Activated B cell treated with CpG ODN at 0.5 μM for 24 hours (primary cell): ENCODE results near the gene DLG2. TPM values are rescaled to one million over a fixed set of nuclear protein-coding genes. Genes with fewer than 3 reads are reported as not detected.

Source experiments
- ATAC-seq: fragments of 200-7000 bp; cut with Tn5 transposase; one replicate; pipeline ENCODE4 v1.10.0; 2021; ENCODE audit warnings: low read depth, mild to moderate bottlenecking, moderate library complexity
- CTCF ChIA-PET: fragments of 350-600 bp; sonication (Branson Sonifier 250); formaldehyde crosslinking; loops from one replicate; lab custom pipeline; 2021; ENCODE audit warnings: antibody characterized with exemption; lab: Charles Lee
- POLR2A ChIA-PET: fragments of 350-600 bp; sonication (Branson Sonifier 250); formaldehyde crosslinking; loops from one replicate; lab custom pipeline; 2021; ENCODE audit warnings: antibody characterized with exemption; lab: Charles Lee
- DNase-seq: peaks from one replicate; pipeline ENCODE4 v3.0.0; 2022
- H3K27ac Mint-ChIP-seq: one replicate; pipeline ENCODE4 v1.8.0; 2020; ENCODE audit warnings: mixed read lengths
- H3K27me3 Mint-ChIP-seq: one replicate; pipeline ENCODE4 v1.8.0; 2021; ENCODE audit warnings: mixed read lengths
- H3K36me3 Mint-ChIP-seq: one replicate; pipeline ENCODE4 v1.8.0; 2021; ENCODE audit warnings: low read depth, mixed read lengths
- H3K4me1 Mint-ChIP-seq: one replicate; pipeline ENCODE4 v1.8.0; 2021; ENCODE audit warnings: mixed read lengths
- H3K4me3 Mint-ChIP-seq: one replicate; pipeline ENCODE4 v1.8.0; 2020; ENCODE audit warnings: mild to moderate bottlenecking, mixed read lengths
- H3K9me3 Mint-ChIP-seq: one replicate; pipeline ENCODE4 v1.8.0; 2020; ENCODE audit warnings: mixed read lengths
- CTCF ChIP-seq: fragments of 200-600 bp; IDR thresholded peaks from one replicate; pipeline ENCODE4 v1.8.0; 2022; ENCODE audit warnings: antibody characterized with exemption, mild to moderate bottlenecking
- intact Hi-C: fragments of 100-400 bp; cut with micrococcal nuclease; formaldehyde crosslinking; loops from one replicate; pipeline ENCODE4 v1.15.1; 2024
- total RNA-seq: library from RNA; stranded (reverse); gene quantifications from 2 replicates; pipeline ENCODE4 v1.2.3, GENCODE V29; 2022

DLG2 gene
- total RNA-seq, 1 donor from 2014 or later: 2.7 TPM

GRCh38 chr11:84188521-84188920 lies 1438.6 kb downstream of the DLG2 start:
- Mint-ChIP-seq H3K4me1 (no peaks in the 10 kb centered on the region), H3K27ac (no peak overlapping the region), H3K36me3 (no peaks in the 10 kb centered on the region), H3K9me3 (no peaks in the 10 kb centered on the region), H3K27me3 (peaks cover 2% of the 10 kb centered on the region), H3K4me3 (no peak overlapping the region)
- intact Hi-C loops: no loop called here
- ChIA-PET CTCF (no interaction called here), POLR2A (no interaction called here)
- ATAC-seq (no peak), DNase-seq (no peak)
- no peak for TF ChIP-seq CTCF

- H3K4me3 Mint-ChIP-seq: no peak overlapping the region
- POLR2A ChIA-PET: no interaction called here
- no peak for TF ChIP-seq CTCF
- ATAC-seq (no peak), DNase-seq (no peak)
- H3K4me1 Mint-ChIP-seq: no peaks in the 10 kb centered on the region
- no peaks in the 10 kb centered on the region for H3K36me3 Mint-ChIP-seq
- CTCF ChIA-PET: no interaction called here
- H3K27me3 Mint-ChIP-seq: no peaks in the 10 kb centered on the region
- no peak overlapping the region for H3K27ac Mint-ChIP-seq
- peaks cover 3% of the 10 kb centered on the region for H3K9me3 Mint-ChIP-seq
- intact Hi-C loops: no loop called here
Observed at GRCh38 chr11:84173078-84173477, 1454.1 kb downstream of the DLG2 start.

- DNase-seq (no peak), ATAC-seq (no peak)
- Mint-ChIP-seq H3K27me3 (no peaks in the 10 kb centered on the region), H3K9me3 (peaks cover 2% of the 10 kb centered on the region), H3K36me3 (no peaks in the 10 kb centered on the region), H3K4me1 (no peaks in the 10 kb centered on the region), H3K27ac (no peak overlapping the region), H3K4me3 (no peak overlapping the region)
- CTCF ChIA-PET: no interaction called here
- no peak for TF ChIP-seq CTCF
- intact Hi-C loops: no loop called here
- POLR2A ChIA-PET: no interaction called here
Observed at GRCh38 chr11:84165139-84165538, 1462.0 kb downstream of the DLG2 start.

- ChIA-PET POLR2A (no interaction called here), CTCF (no interaction called here)
- ATAC-seq (no peak), DNase-seq (no peak)
- Mint-ChIP-seq H3K4me1 (no peaks in the 10 kb centered on the region), H3K4me3 (no peak overlapping the region), H3K27ac (no peak overlapping the region), H3K27me3 (no peaks in the 10 kb centered on the region), H3K9me3 (peaks cover 2% of the 10 kb centered on the region), H3K36me3 (no peaks in the 10 kb centered on the region)
- intact Hi-C loops: no loop called here
- no peak for TF ChIP-seq CTCF
Observed at GRCh38 chr11:84164728-84165127, 1462.4 kb downstream of the DLG2 start.

GRCh38 chr11:84163116-84163515 lies 1464.0 kb downstream of the DLG2 start:
- CTCF ChIA-PET: no interaction called here
- DNase-seq: no peak
- intact Hi-C loops: no loop called here

More at GRCh38 chr11:84163116-84163515, 1464.0 kb downstream of the DLG2 start:
- Mint-ChIP-seq H3K9me3 (peaks cover 3% of the 10 kb centered on the region), H3K4me1 (no peaks in the 10 kb centered on the region), H3K27me3 (no peaks in the 10 kb centered on the region), H3K36me3 (no peaks in the 10 kb centered on the region), H3K4me3 (no peak overlapping the region), H3K27ac (no peak overlapping the region)
- ATAC-seq: no peak
- POLR2A ChIA-PET: no interaction called here
- TF ChIP-seq CTCF: no peak
